Measurements from ENCODE around the gene BNC2.
A peak's percentile ranks its signal among the peaks of the same experiment; 100 is the strongest.

BNC2 gene

GRCh38 chr9:16651446-16651964 lies 219.0 kb downstream of the BNC2 start:
- no peak overlapping the region for H4K91ac ChIP-seq (ENCODE audit: low read depth, low read length, poor library complexity)
- H3K4me1 ChIP-seq (ENCODE audit: control insufficient read depth in 2 of 2, insufficient read depth in 1 of 2, low read depth in 1 of 2, low read length in 2 of 2) = peaks cover 12 to 14% of the 10 kb centered on the region in 2 donors
- H3K4ac ChIP-seq (ENCODE audit: low read length) = no peak overlapping the region
- peaks cover 0 to 5% (median 0%) of the 10 kb centered on the region in 3 experiments for H3K27me3 ChIP-seq (ENCODE audit: control insufficient read depth in 3 of 3, insufficient read depth in 3 of 3, low read depth in 1 of 3, low read length in 3 of 3)
- H3K23ac ChIP-seq (ENCODE audit: low read depth, low read length, poor library complexity) = no peak overlapping the region
- H2AK5ac ChIP-seq (ENCODE audit: low read depth, low read length) = no peak overlapping the region
- H2BK5ac ChIP-seq (ENCODE audit: low read length) = no peak overlapping the region
- no peaks in the 10 kb centered on the region for H3K9me3 ChIP-seq (replicated peaks in 1 of 2; ENCODE audit: control insufficient read depth in 2 of 2, insufficient read depth in 1 of 2, low read depth in 1 of 2, low read length in 2 of 2)
- H2BK15ac ChIP-seq (ENCODE audit: low read length) = no peak overlapping the region
- H3K14ac ChIP-seq (ENCODE audit: low read length) = no peak overlapping the region
- no peak overlapping the region for H2BK12ac ChIP-seq (ENCODE audit: low read length)
- no CpG with 5 or more reads among the region's 5 CpGs for WGBS, 2 donors (ENCODE audit: extremely low coverage in 2 of 2, insufficient read length in 2 of 2, insufficient replicate concordance in 1 of 2)
- H3K36me3 ChIP-seq (replicated peaks in 1 of 2; ENCODE audit: control insufficient read depth in 2 of 2, insufficient read depth in 2 of 2, low read length in 2 of 2) = no peaks in the 10 kb centered on the region
- H2BK120ac ChIP-seq (ENCODE audit: low read depth, low read length) = no peak overlapping the region
- no peak for DNase-seq (ENCODE audit: low spot score)
- H3K4me2 ChIP-seq (ENCODE audit: insufficient read depth, low read length, poor library complexity, severe bottlenecking) = no peak overlapping the region
- no peak overlapping the region for H3K18ac ChIP-seq (ENCODE audit: low read length)
- no peak overlapping the region for H2AFZ ChIP-seq (ENCODE audit: low read length)
- no peaks in the 10 kb centered on the region for H3K79me1 ChIP-seq (ENCODE audit: low read depth, low read length)
- no peak overlapping the region for H3K4me3 ChIP-seq (ENCODE audit: low read length in 2 of 2)
- H4K8ac ChIP-seq (ENCODE audit: low read depth, low read length) = no peak overlapping the region
- H3K9ac ChIP-seq (ENCODE audit: low read depth, low read length, poor library complexity) = no peak overlapping the region
- no peak overlapping the region for H3K27ac ChIP-seq (replicated peaks; ENCODE audit: low read length)

GRCh38 chr9:16645970-16646369 lies 224.5 kb downstream of the BNC2 start:
- Histone ChIP-seq H2AK5ac (ENCODE audit: low read depth, low read length) (no peak overlapping the region), H3K23ac (ENCODE audit: low read depth, low read length, poor library complexity) (no peak overlapping the region), H3K27me3 (ENCODE audit: control insufficient read depth in 3 of 3, insufficient read depth in 3 of 3, low read depth in 1 of 3, low read length in 3 of 3) (no peaks in the 10 kb centered on the region), H3K4me1 (ENCODE audit: control insufficient read depth in 2 of 2, insufficient read depth in 1 of 2, low read depth in 1 of 2, low read length in 2 of 2) (no peaks in the 10 kb centered on the region), H2AFZ (ENCODE audit: low read length) (no peak overlapping the region), H2BK120ac (ENCODE audit: low read depth, low read length) (no peak overlapping the region), H3K79me1 (ENCODE audit: low read depth, low read length) (no peaks in the 10 kb centered on the region), H3K4me3 (ENCODE audit: low read length in 2 of 2) (no peak overlapping the region), H3K18ac (ENCODE audit: low read length) (no peak overlapping the region), H3K9ac (ENCODE audit: low read depth, low read length, poor library complexity) (no peak overlapping the region), H4K8ac (ENCODE audit: low read depth, low read length) (peak overlapping the region; percentile 17), H3K4ac (ENCODE audit: low read length) (no peak overlapping the region), H3K27ac (replicated peaks; ENCODE audit: low read length) (no peak overlapping the region), H3K36me3 (replicated peaks in 1 of 2; ENCODE audit: control insufficient read depth in 2 of 2, insufficient read depth in 2 of 2, low read length in 2 of 2) (no peaks in the 10 kb centered on the region), H2BK5ac (ENCODE audit: low read length) (no peak overlapping the region), H4K91ac (ENCODE audit: low read depth, low read length, poor library complexity) (no peak overlapping the region), H2BK15ac (ENCODE audit: low read length) (no peak overlapping the region), H3K14ac (ENCODE audit: low read length) (no peak overlapping the region), H3K4me2 (ENCODE audit: insufficient read depth, low read length, poor library complexity, severe bottlenecking) (no peak overlapping the region), H3K9me3 (replicated peaks in 1 of 2; ENCODE audit: control insufficient read depth in 2 of 2, insufficient read depth in 1 of 2, low read depth in 1 of 2, low read length in 2 of 2) (no peaks in the 10 kb centered on the region), H2BK12ac (ENCODE audit: low read length) (no peak overlapping the region)
- no CpG with 5 or more reads among the region's 4 CpGs for WGBS, 2 donors (ENCODE audit: extremely low coverage in 2 of 2, insufficient read length in 2 of 2, insufficient replicate concordance in 1 of 2)
- DNase-seq (ENCODE audit: low spot score) = no peak

GRCh38 chr9:16642421-16643109 lies 227.9 kb downstream of the BNC2 start:
- Histone ChIP-seq H4K8ac (ENCODE audit: low read depth, low read length) (no peak overlapping the region), H2BK15ac (ENCODE audit: low read length) (no peak overlapping the region), H3K79me1 (ENCODE audit: low read depth, low read length) (no peaks in the 10 kb centered on the region), H4K91ac (ENCODE audit: low read depth, low read length, poor library complexity) (no peak overlapping the region), H2AFZ (ENCODE audit: low read length) (no peak overlapping the region), H2AK5ac (ENCODE audit: low read depth, low read length) (no peak overlapping the region), H3K18ac (ENCODE audit: low read length) (no peak overlapping the region), H3K4ac (ENCODE audit: low read length) (no peak overlapping the region), H3K9me3 (replicated peaks in 1 of 2; ENCODE audit: control insufficient read depth in 2 of 2, insufficient read depth in 1 of 2, low read depth in 1 of 2, low read length in 2 of 2) (no peaks in the 10 kb centered on the region), H3K4me3 (ENCODE audit: low read length in 2 of 2) (no peak overlapping the region), H3K27ac (replicated peaks; ENCODE audit: low read length) (no peak overlapping the region), H3K4me1 (ENCODE audit: control insufficient read depth in 2 of 2, insufficient read depth in 1 of 2, low read depth in 1 of 2, low read length in 2 of 2) (no peaks in the 10 kb centered on the region), H3K4me2 (ENCODE audit: insufficient read depth, low read length, poor library complexity, severe bottlenecking) (no peak overlapping the region), H2BK12ac (ENCODE audit: low read length) (no peak overlapping the region), H2BK120ac (ENCODE audit: low read depth, low read length) (no peak overlapping the region), H2BK5ac (ENCODE audit: low read length) (no peak overlapping the region), H3K36me3 (replicated peaks in 1 of 2; ENCODE audit: control insufficient read depth in 2 of 2, insufficient read depth in 2 of 2, low read length in 2 of 2) (no peaks in the 10 kb centered on the region), H3K27me3 (ENCODE audit: control insufficient read depth in 3 of 3, insufficient read depth in 3 of 3, low read depth in 1 of 3, low read length in 3 of 3) (no peaks in the 10 kb centered on the region), H3K23ac (ENCODE audit: low read depth, low read length, poor library complexity) (no peak overlapping the region), H3K14ac (ENCODE audit: low read length) (no peak overlapping the region), H3K9ac (ENCODE audit: low read depth, low read length, poor library complexity) (no peak overlapping the region)
- DNase-seq (ENCODE audit: low spot score) = no peak
- WGBS, 2 donors (ENCODE audit: extremely low coverage in 2 of 2, insufficient read length in 2 of 2, insufficient replicate concordance in 1 of 2) = no CpG with 5 or more reads among the region's 2 CpGs

- Histone ChIP-seq H3K36me3 (replicated peaks in 1 of 2; ENCODE audit: control insufficient read depth in 2 of 2, insufficient read depth in 2 of 2, low read length in 2 of 2) (no peaks in the 10 kb centered on the region), H4K8ac (ENCODE audit: low read depth, low read length) (no peak overlapping the region), H2BK5ac (ENCODE audit: low read length) (no peak overlapping the region), H3K4me1 (ENCODE audit: control insufficient read depth in 2 of 2, insufficient read depth in 1 of 2, low read depth in 1 of 2, low read length in 2 of 2) (peaks cover 0 to 3% of the 10 kb centered on the region in 2 donors), H3K4me2 (ENCODE audit: insufficient read depth, low read length, poor library complexity, severe bottlenecking) (no peak overlapping the region), H2AK5ac (ENCODE audit: low read depth, low read length) (no peak overlapping the region), H3K23ac (ENCODE audit: low read depth, low read length, poor library complexity) (no peak overlapping the region), H3K79me1 (ENCODE audit: low read depth, low read length) (no peaks in the 10 kb centered on the region), H2BK15ac (ENCODE audit: low read length) (no peak overlapping the region), H3K9ac (ENCODE audit: low read depth, low read length, poor library complexity) (no peak overlapping the region), H3K27ac (replicated peaks; ENCODE audit: low read length) (no peak overlapping the region), H2BK120ac (ENCODE audit: low read depth, low read length) (no peak overlapping the region), H3K18ac (ENCODE audit: low read length) (no peak overlapping the region), H3K27me3 (ENCODE audit: control insufficient read depth in 3 of 3, insufficient read depth in 3 of 3, low read depth in 1 of 3, low read length in 3 of 3) (no peaks in the 10 kb centered on the region), H2AFZ (ENCODE audit: low read length) (no peak overlapping the region), H3K14ac (ENCODE audit: low read length) (no peak overlapping the region), H3K9me3 (replicated peaks in 1 of 2; ENCODE audit: control insufficient read depth in 2 of 2, insufficient read depth in 1 of 2, low read depth in 1 of 2, low read length in 2 of 2) (no peaks in the 10 kb centered on the region), H4K91ac (ENCODE audit: low read depth, low read length, poor library complexity) (no peak overlapping the region), H3K4me3 (ENCODE audit: low read length in 2 of 2) (no peak overlapping the region), H3K4ac (ENCODE audit: low read length) (no peak overlapping the region), H2BK12ac (ENCODE audit: low read length) (no peak overlapping the region)
- WGBS, 2 donors (ENCODE audit: extremely low coverage in 2 of 2, insufficient read length in 2 of 2, insufficient replicate concordance in 1 of 2) = no CpG with 5 or more reads among the region's 2 CpGs
- DNase-seq (ENCODE audit: low spot score) = no peak
Measured at GRCh38 chr9:16640649-16641048, 229.8 kb downstream of the BNC2 start.
